HG02973 (cell line): Measurements from ENCODE around the gene ST6GAL1.
"Not testable (repeated sequence)": the region's sequence is repeated elsewhere in the genome, so short reads cannot be mapped to it uniquely, and the experiment has no call there.

Experiments used
- ATAC-seq: cut with Tn5 transposase; IDR thresholded peaks from one replicate; pipeline ENCODE4 v1.9.1; 2021; ENCODE audit warnings: moderate library complexity; ENCODE audit not compliant: unreplicated experiment

ST6GAL1 gene, protein sequence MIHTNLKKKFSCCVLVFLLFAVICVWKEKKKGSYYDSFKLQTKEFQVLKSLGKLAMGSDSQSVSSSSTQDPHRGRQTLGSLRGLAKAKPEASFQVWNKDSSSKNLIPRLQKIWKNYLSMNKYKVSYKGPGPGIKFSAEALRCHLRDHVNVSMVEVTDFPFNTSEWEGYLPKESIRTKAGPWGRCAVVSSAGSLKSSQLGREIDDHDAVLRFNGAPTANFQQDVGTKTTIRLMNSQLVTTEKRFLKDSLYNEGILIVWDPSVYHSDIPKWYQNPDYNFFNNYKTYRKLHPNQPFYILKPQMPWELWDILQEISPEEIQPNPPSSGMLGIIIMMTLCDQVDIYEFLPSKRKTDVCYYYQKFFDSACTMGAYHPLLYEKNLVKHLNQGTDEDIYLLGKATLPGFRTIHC

DNA sequence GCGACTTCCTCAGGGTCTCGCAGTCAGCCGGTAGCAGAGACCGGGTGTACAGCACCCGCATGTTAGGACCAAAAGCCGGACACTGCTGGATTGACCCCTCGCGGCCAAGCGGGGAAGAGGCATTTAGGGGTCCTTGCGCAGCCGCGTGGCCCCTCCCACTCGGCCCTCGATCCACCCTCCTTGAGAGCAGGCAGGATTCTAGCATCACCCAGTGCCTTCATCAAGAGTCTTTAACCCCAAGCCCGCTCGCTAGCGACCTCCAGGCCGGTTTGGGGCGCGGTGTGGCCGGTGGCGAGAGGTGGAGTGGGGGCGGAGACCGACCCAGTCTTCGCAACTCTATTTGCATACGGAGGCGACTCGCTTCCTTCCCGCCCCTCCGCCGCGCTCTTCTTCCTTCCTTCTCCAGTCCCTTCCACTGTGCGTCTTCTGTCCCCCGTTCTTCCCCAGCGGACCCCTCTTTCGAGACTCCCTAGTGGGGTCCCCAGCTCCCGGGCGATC lies at the start of gene ST6GAL1:
Gene ST6GAL1, plus strand, starts transcription at position 384 of the 498 bp plus-strand sequence. CDS start 112,178 bp downstream, outside the sequence.
- peak; percentile 48 for ATAC-seq

DNA sequence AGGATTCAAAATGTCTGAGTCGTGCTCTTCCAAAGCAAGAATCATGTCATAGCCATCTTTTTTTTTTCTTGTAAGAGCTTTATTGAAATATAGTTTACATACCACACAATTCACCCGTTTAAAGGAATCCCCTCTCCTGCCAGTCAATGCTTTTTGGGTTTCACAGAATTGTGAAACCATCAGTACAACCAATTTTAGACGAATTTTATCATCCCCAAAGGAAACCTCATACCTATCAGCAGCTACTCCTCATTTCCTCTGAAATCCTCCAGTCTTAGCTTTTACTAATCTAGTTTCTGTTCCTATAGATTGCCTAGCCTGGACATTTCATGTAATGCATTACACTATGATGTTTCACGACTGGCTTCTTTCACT lies 48.2 kb upstream of the ST6GAL1 start:
- no peak for ATAC-seq

DNA sequence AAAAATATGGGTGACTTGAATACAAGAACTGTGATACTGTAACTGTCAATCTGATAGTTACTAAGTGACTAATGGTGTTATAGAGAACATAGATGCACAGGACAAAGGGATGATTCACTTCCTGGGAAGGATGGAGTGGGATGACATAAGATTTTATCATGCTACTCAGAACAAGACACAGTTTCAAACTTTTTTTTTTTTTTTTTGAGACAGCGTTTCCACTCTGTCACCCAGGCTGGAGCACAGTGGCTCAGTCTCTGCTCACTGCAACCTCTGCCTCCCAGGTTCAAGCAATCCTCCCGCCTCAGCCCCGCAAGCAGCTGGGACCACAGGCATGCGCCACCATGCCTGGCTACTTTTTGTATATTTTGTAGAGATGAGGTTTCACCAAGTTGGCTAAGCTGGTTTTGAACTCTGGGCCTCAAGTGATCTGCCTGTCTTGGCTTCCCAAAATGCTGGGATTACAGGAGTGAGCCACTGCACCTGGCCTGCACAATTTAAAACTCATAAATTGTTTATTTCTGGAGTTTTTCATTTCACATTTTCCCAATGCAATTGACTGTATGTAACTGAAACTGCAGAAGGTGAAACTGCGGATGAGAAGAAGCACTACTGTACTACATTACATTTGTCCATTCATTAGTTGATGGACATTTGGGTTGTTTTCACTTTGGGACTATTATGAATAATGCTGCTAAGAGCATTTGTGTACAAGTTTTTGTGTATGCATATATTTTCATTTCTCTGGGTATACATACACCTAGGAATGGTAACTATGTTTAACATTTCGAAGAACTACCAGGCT lies 47.2 kb upstream of the ST6GAL1 start:
- ATAC-seq, result no peak

DNA sequence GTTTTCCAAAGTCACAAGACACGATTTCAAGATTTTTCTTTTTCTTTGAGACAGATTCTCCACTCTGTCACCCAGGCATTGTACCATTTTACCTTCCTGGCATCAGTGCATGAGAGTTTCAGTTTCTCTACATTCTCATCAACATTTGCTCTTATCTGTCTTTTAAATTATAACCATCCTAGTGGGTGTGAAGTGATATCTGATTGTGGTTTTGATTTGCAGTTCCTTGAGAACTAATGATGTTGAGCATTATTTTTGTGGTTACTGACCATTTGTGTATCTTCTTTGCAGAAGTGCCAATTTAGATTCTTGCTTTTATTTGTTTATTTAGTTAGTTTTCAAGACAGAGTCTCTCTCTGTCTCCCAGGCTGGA lies 46.7 kb upstream of the ST6GAL1 start:
- ATAC-seq, result no peak

DNA sequence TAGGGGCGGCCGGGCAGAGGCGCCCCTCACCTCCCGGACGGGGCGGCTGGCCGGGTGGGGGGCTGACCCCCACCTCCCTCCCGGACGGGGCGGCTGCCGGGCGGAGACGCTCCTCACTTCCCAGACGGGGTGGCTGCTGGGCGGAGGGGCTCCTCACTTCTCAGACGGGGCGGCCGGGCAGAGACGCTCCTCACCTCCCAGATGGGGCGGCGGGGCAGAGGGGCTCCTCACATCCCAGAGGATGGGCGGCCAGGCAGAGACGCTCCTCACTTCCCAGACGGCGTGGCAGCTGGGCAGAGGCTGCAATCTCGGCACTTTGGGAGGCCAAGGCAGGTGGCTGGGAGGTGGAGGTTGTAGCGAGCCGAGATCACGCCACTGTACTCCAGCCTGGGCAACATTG lies 45.5 kb upstream of the ST6GAL1 start:
- ATAC-seq, result not testable (repeated sequence)

DNA sequence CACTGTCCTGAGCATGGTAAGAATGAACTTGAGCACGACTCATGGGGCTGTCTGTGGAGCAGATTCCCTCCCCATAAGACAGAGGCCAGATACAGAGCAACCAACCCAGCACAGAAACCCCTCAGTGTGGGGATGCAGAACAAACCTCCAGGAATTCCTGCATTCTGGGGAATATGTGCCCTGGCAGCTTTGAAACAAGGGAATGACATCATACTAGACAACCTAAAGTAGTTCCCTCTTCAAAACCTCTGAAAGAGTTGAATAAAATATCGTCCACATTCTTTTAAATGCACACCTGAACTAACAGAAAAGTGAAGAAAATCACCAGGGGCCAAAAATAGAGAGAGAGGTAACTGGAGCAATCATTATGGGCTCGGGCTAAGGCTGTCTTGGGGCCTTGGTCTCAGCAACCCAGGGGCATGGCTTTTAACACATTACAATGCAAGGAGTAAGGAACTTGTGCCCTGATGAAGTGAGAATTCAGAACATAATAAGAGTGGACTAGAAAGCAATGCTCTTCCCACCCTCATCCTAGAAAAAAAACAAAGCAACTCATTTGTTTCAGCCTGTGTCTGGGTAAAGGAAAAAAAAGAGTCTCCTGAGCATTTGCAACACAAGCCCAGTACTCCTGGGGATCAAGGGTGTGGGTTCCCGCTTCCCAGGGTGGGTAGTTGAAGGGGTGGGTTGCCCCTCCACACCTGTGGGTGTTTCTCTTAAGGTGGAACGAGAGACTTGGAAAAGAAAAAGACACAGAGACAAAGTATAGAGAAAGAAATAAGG lies 43.9 kb upstream of the ST6GAL1 start:
- no peak for ATAC-seq

DNA sequence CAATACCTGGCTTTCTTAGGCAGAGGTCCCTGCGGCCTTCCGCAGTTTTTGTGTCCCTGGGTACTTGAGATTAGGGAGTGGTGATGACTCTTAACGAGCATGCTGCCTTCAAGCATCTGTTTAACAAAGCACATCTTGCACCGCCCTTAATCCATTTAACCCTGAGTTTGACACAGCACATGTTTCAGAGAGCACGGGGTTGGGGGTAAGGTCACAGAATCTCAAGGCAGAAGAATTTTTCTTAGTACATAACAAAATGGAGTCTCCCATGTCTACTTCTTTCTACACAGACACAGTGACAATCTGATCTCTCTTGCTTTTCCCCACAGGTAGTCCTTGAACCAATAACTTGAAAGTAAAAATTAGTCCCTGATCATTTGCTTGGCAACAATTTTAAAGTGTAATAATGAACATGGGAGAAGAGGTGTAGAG lies 42.8 kb upstream of the ST6GAL1 start:
- ATAC-seq, result not testable (repeated sequence)

DNA sequence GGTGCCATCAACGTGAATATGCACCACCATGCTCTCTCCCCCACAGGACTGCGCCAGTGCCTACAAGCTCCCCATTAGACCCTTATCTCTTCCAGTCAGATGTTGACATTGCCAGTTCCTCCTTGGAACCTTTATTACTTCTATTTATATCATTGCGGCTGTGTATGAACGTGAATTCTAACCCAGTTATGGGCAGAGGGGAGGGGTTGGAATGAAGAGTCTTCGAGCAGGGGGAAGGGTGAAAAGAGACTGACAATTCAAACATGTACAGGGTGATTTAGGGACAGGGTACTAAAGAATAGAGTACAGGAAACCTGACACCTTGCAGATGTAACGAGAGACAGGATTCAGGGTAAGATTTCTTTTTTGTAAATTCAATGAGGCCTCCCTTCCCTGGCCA lies 41.8 kb upstream of the ST6GAL1 start:
- no peak for ATAC-seq

DNA sequence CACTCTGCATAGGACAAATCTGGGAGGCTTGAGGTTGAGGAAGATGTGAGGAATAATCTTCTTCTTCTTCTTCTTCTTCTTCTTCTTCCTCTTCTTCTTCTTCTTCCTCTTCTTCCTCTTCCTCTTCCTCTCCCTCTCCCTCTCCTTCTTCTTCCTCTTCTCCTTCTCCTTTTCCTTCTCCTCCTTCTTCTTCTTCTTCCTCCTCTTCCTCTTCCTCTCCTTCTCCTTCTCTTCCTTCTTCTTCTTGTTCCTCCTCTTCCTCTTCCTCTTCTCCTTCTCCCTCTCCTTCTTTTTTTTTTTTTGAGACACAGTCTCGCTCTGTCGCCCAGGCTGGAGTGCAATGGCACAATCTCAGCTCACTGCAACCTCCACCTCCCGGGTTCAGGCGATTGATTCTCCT lies 40.6 kb upstream of the ST6GAL1 start:
- not testable (repeated sequence) for ATAC-seq

DNA sequence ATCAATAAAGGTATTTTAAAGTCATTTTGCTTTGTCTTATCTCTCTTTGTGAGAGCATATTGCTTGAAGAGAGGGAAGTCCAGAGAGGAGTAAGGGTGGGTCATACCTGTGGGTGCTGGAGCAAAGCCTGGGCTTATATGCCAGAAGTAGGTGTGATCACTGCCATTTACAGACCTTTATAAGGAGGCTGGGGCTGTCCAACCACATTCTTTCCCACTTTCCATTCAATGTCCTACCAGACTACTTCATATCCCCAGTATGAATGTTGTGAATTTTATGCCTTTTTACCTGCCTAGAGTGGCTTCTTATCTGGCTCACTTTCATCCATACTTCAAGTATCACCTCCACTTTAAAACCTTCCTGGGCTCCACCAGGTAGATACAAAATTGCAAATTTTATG lies 39.4 kb upstream of the ST6GAL1 start:
- ATAC-seq, result no peak

DNA sequence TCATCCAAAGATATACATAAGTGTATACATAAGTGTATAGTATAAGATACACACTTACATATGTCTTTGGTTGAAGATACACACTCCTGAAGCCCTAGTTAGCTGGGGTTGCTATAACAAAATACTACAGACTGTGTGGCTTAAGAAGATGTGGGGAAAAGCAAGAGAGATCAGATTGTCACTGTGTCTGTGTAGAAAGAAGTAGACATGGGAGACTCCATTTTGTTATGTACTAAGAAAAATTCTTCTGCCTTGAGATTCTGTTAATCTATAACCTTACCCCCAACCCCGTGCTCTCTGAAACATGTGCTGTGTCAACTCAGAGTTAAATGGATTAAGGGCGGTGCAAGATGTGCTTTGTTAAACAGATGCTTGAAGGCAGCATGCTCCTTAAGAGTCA lies 37.3 kb upstream of the ST6GAL1 start:
- ATAC-seq, result not testable (repeated sequence)

DNA sequence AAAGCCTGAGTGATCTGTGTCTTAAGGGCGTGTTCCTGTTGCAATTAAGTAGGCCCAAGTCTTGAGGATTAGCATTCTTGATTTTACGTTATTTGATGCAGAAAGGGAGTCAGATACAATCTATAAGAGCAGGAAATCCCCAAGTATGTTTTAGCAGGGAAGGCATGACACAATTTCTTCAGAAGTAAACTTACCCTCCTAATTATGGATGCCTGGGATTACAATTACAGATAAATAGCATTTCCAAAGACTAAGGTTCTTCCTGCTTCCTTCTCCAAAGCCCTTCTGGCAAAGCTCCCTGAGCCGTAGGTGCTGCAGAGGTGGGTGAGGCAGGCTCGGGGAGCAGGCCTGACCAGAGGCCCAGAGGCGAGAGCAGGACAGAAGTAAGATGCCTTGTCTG lies 34.9 kb upstream of the ST6GAL1 start:
- ATAC-seq, result no peak

DNA sequence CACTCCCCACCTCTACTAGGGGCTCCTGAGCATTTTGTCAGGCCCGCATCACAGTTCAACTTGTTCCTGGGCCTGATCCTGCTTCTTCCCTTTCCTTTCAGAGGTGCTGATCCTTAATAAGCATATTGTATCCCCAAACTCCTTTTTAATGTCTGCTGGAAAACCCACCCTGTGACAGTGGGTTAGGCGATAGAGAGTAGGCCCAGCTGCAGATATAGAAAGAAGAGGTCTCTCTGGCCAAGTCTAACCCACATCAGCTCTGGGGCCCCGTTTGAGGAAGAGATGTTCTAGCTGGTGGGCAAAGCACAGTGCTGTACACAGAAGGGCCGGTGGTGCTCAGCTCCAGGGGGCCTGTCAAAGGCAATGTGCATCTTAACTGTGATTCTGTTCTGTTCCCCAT lies 34.3 kb upstream of the ST6GAL1 start:
- ATAC-seq, result no peak

DNA sequence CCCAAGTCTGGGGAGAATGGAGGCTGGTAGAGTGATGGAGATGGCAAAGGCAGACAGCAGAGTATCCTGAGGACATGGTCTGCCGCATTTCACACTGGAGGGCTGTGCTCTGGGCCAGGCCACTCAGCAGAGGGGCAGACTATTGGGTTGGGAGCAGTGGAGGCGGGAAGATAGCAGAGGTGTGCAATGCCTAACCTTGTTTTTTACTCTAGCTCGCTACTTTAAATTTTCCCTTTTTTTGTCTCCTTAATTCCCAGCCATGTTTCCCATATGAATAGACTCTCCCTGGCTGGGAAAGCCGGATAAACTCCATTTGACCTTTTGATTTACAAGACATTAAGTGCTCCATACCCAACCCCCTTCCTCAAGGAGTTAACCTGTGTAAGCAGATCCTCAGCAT lies 33.5 kb upstream of the ST6GAL1 start:
- ATAC-seq, result no peak

DNA sequence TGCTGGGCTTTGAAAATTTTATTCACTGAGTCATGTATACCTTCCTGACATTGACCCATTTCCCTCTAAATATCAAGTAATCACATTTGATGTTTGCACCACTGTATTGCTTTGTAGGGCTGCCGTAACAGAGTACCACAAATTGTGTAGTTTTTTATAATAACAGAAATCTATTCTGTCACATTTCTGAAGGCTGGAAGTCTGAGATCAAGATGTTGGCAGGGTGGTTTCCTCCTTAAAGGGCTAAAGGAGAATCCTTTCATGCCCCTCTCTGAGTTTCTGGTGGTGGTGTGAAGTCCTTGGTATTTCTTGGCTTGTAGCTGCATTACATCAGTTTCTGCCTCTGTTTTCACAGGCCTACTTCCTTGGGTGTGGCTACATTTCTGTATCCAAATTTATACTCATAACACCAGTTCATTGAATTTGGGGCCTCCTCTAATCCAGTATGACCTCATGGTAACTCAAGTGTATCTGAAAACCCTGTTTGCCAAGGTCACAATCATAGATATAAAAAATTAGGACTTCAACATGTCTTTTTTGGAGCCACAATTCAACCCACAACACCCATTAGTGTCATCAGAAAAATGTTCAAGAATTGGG lies 29.1 kb upstream of the ST6GAL1 start:
- no peak for ATAC-seq

DNA sequence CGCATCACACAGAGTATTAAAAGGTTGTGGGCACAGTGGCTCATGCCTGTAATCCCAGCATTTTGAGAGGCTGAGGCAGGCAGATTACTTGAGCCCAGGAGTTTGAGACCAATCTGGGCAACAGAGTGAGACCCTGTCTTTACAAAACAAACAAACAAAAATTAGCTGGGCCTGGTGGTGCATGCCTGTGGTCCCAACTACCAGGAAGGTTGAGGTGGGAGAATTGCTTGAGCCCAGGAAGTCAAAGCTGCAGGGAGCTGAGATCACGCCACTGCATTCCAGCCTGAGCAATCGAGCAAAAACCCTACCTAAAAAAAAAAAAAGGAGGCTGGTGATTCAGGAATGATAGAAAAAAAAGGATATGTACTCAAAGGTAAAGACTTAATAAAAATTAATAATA lies 28.2 kb upstream of the ST6GAL1 start:
- ATAC-seq, result no peak

DNA sequence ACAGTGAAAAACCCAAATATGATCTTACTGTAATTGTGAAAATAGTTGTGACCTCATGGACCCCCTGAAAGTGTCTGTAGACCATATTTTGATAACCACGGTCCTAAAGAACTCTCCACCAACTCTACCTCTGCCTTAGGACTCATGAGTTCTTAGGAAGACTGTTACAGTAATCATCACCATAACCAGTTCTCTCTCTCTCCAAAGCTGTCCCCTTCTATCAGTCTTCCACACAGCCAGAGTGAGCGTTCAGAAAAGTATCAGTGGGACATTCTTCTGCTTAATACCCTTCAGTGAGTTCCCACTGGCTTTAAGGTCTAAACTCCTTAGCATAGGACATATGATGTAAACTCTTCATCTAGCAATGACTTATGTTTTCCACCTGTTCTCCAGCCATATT lies 27.6 kb upstream of the ST6GAL1 start:
- ATAC-seq, result no peak

DNA sequence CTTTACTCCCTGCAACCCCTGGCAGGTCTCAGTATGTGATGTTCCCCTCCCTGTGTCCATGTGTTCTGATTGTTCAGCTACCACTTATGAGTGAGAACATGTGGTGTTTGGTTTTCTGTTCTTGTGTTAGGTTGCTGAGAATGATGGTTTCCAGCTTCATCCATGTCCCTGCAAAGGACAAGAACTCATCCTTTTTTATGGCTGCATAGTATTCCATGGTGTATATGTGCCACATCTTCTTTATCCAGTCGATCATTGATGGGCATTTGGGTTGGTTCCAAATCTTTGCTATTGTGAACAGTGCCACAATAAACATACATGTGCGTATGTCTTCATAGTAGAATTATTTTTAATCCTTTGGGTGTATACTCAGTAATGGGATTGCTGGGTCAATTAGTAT lies 26.6 kb upstream of the ST6GAL1 start:
- ATAC-seq, result not testable (repeated sequence)

DNA sequence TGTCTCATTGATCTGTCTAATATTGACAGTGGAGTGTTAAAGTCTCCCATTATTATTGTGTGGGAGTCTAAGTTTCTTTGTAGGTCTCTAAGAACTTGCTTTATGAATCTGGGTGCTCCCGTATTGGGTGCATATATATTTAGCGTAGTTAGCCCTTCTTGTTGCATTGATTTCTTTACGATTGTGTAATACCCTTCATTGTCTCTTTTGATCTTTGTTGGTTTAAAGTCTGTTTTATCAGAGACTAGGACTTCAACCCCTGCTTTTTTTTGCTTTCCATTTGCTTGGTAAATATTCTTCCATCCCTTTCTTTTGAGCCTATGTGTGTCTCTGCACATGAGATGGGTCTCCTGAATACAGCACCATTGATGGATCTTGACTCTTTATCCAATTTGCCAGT lies 23.3 kb upstream of the ST6GAL1 start:
- ATAC-seq, result not testable (repeated sequence)

DNA sequence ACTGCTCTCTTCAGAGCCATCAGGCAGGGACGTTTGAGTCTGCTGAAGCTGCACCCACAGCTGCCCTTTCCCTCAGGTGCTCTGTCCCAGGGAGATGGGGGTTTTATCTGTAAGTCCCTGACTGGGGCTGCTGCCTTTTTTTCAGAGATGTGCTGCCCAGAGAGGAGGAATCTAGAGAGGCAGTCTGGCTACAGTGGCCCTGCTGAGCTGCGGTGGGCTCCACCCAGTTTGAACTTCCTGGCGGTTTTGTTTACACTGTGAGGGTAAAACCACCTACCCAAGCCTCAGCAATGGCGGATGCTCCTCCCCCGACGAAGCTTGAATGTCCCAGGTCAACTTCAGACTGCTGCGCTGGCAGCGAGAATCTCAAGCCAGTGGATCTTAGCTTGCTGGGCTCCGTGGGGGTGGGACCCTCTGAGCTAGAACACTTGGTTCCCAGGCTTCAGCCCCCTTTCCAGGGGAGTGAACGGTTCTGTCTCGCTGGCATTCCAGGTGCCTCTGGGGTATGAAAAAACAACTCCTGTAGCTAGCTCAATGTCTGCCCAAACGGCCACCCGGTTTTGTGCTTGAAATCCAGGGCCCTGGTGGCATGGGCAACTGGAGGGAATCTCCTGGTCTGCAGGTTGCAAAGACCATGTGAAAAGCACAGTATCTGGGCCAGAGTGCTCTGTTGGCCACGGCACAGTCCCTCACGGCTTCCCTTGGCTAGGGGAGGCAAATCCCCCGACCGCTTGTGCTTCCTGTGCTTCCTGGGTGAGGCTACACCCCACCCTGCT lies 21.1 kb upstream of the ST6GAL1 start:
- ATAC-seq, result no peak
